H1 (cell line): ENCODE data around the gene LRRC27. TPM values are rescaled to one million over a fixed set of nuclear protein-coding genes. Genes with fewer than 3 reads are reported as not detected.

ENCODE experiments used
- CHD7 ChIP-seq: fragments of 300-600 bp; sonication (generic); IDR thresholded peaks from 2 replicates; pipeline ENCODE4 v1.7.1; 2012; ENCODE audit warnings: low read length, moderate library complexity, mild to moderate bottlenecking, inconsistent platforms; ENCODE audit not compliant: insufficient replicate concordance
- CREB1 ChIP-seq: IDR thresholded peaks from 2 replicates; pipeline ENCODE4 v1.6.1; 2012; ENCODE audit warnings: inconsistent platforms
- USF2 ChIP-seq: IDR thresholded peaks from 2 replicates; pipeline ENCODE4 v1.6.1; 2011; ENCODE audit warnings: low read length, improper control_type of control experiment
- polyA plus RNA-seq, 7 experiments: library from polyadenylated mRNA; depleted of rRNA in 3 of 7; stranded (reverse) in 5 of 7; unstranded in 2 of 7; fragments of >200 nt in 5 of 7; fragments of 200-250 nt in 2 of 7; gene quantifications; 1 replicate in 5 of 7; 2 replicates in 1 of 7; 4 replicates in 1 of 7; pipeline versions ENCODE4 v1.2.1 to v1.2.3, GENCODE V29; 2011 to 2013; ENCODE audit warnings: missing spikeins in 2 of 7, mixed read lengths in 2 of 7
- total RNA-seq: library from RNA; stranded (reverse); fragmentation: NEBNext Ultra II Directional; extraction: Animal tissue kit (Norgen Biotek cat#: 25700); gene quantifications from 2 replicates; pipeline ENCODE4 v1.2.1, GENCODE V29; 2021

LRRC27 gene
- total and polyA plus RNA-seq, 2 of the 8 experiments (the other 6 are each of a cell fraction or from before 2014, with no cell fraction given) = 1.2 to 3.8 TPM

DNA sequence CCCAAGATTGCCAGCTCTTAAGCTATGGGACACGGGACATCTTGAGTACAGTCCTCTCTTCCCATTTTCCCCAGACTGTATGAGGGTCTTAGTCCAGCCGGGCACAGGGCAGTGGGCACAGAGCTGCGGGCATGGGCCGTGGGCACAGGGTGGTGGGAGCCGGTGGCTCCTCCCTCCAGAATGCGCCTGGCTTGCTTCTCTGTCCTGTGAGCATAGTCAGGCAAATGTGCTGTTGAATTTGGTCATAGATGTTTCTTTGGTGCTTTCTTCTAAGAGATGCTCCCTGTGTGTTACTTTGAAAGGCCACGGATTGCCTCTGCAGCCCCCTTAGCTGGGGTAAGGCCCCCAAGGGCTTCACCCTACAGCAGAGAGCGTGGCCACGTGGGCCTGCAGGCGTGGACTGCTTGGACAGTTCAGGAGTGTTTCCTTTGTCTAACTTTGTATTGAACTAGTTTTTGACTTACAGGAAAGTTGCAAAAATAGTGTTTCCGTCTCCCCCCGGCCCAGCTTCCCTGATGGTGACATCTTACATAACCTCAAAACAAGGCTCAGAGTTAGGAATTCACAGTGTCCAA, 24.7 kb downstream of the LRRC27 start (continued):
- no peak for TF ChIP-seq CREB1
- TF ChIP-seq CHD7 = no peak
- TF ChIP-seq USF2 = no peak
